AG09309 (cell line): ENCODE data around the gene PDE3B.
"Not testable (repeated sequence)": the region's sequence is repeated elsewhere in the genome, so short reads cannot be mapped to it uniquely, and the experiment has no call there.

ENCODE experiments used
- DNase-seq: peaks from one replicate; pipeline ENCODE4 v3.0.0-alpha.2; 2010; ENCODE audit warnings: low read depth
- H3K4me3 ChIP-seq: 2 replicates; pipeline ENCODE4 v1.5.1; 2011; ENCODE audit warnings: mild to moderate bottlenecking, low read depth, low read length, moderate library complexity; ENCODE audit not compliant: control insufficient read depth
- TF ChIP-seq, protein P1 (sequence below): IDR thresholded peaks from 2 replicates; pipeline ENCODE4 v1.5.1; 2011; ENCODE audit warnings: mild to moderate bottlenecking, low read depth, low read length, inconsistent platforms; ENCODE audit not compliant: insufficient read depth, control insufficient read depth; ENCODE audit errors: missing control alignments

PDE3B gene

DNA sequence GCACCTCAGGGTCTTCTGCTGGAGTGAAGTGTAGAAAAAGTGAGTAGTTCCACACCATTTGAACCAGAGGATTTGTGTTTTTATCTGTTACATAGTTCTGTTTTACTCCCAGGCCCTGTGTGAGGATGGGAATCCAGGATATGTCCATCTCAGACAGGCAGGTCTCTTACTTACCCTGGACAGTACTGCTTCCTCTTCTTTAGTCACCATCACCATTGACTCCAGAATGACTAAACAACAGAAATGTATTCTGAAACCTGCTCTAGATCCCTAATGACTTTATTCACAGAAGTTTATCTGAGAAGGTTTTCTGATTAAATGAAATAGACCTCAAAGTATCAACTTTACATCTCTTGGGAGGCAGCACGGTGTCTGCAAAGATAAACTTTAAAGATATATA, 214.8 kb downstream of the PDE3B start:
- TF ChIP-seq, protein P1, sequence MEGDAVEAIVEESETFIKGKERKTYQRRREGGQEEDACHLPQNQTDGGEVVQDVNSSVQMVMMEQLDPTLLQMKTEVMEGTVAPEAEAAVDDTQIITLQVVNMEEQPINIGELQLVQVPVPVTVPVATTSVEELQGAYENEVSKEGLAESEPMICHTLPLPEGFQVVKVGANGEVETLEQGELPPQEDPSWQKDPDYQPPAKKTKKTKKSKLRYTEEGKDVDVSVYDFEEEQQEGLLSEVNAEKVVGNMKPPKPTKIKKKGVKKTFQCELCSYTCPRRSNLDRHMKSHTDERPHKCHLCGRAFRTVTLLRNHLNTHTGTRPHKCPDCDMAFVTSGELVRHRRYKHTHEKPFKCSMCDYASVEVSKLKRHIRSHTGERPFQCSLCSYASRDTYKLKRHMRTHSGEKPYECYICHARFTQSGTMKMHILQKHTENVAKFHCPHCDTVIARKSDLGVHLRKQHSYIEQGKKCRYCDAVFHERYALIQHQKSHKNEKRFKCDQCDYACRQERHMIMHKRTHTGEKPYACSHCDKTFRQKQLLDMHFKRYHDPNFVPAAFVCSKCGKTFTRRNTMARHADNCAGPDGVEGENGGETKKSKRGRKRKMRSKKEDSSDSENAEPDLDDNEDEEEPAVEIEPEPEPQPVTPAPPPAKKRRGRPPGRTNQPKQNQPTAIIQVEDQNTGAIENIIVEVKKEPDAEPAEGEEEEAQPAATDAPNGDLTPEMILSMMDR, result no peak
- no peak for DNase-seq
- H3K4me3 ChIP-seq, result no peak overlapping the region

DNA sequence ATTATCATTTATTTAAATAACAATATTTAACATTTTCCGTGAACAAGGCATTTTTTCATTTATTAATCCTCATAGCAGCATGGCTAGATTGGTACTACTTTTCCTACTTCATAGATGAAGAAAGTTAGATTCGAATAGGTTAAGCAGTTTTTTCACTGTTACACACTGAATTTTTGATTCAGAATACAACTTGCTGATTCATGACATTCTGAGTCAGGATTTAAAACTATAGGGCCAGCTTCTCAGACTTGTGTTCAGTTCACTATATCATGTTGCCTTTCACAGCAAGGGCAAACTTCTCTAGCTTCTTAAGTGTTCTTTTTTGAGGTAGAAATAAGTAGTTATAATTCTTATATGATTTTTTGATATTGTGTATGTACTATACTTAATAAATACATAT, 216.9 kb downstream of the PDE3B start:
- no peak for DNase-seq
- H3K4me3 ChIP-seq, result no peak overlapping the region
- TF ChIP-seq, protein P1, result no peak

- DNase-seq, result no peak
- no peak overlapping the region for H3K4me3 ChIP-seq
- TF ChIP-seq, protein P1, result no peak
Measured at GRCh38 chr11:14861680-14862079, 218.1 kb downstream of the PDE3B start.

DNA sequence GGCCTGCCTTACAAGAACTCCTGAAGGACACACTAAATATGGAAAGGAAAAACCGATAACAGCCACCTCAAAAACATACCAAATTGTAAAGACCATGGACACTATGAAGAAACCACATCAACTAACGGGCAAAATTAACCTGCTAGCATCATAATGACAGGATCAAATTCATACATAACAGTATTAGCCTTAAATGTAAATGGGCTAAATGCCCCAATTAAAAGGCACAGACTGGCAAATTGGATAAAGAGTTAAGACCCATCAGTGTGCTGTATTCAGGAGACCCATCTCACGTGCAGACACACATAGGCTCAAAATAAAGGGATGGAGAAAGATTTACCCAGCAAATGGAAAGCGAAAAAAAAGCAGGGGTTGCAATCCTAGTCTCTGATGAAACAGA, 220.2 kb downstream of the PDE3B start:
- not testable (repeated sequence) for DNase-seq, H3K4me3 ChIP-seq

DNA sequence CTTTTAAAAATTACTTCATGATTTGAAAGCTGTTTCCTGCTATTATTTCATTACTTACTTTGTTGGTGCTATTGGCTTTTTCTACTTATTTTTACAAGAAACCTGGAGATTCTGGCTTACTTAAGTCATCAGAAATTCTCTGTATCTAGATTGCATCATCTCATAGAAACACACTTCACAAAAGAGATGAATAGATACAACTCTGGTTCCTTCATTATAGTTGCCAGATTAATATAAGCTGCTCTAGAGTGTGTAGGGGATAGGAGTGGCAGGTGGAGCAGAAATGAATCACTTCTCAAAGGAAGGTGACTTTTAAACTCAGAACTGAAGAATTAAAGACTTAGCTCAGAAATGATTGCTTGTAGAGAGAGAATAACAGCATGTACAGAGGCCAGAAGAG, 228.4 kb downstream of the PDE3B start:
- no peak for DNase-seq
- TF ChIP-seq, protein P1, result no peak
- H3K4me3 ChIP-seq, result no peak overlapping the region

DNA sequence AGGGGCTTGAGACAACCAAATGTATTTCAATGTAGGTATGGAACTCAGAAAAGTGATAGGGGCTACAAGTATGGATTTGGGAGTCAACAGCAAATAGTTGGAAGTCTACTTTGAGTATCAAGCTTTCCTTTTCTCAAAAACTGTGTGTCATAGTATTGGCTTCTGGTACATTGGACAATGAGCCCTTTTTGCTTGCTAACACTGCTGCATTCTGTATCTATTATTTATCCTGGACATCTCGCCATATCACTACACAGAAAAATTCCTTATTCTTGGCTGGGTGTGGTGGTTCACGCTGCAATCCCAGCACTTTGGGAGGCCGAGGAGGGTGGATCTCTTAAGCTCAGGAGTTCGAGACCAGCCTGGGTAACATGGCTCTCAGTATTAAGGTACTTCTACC, 230.0 kb downstream of the PDE3B start:
- TF ChIP-seq, protein P1, result no peak
- no peak for DNase-seq

GRCh38 chr11:14875163-14875562, 231.6 kb downstream of the PDE3B start:
- H3K4me3 ChIP-seq, result no peak overlapping the region
- TF ChIP-seq, protein P1, result no peak
- DNase-seq, result no peak

More for the DNA sequence above, 230.0 kb downstream of the PDE3B start:
- H3K4me3 ChIP-seq, result no peak overlapping the region
